K562 (cell line): Measurements from ENCODE around the gene PPP1R14C. TPM values are rescaled to one million over a fixed set of nuclear protein-coding genes. Genes with fewer than 3 reads are reported as not detected.
A peak's percentile ranks its signal among the peaks of the same experiment; 100 is the strongest.

ENCODE experiments used
- ATAC-seq: fragments of 200-7000 bp; cut with Tn5 transposase; 3 replicates; pipeline ENCODE4 v1.9.1; 2020; ENCODE audit warnings: moderate library complexity
- BruUV-seq: library from RNA; stranded (reverse); fragments of 400-500 nt; replicated peaks from 2 replicates; lab custom pipeline; 2021; lab: Mats Ljungman, UMichigan
- CTCF ChIA-PET: fragments of 300-600 bp; formaldehyde crosslinking; extraction: SDS; loops from one replicate; lab custom pipeline; 2021; ENCODE audit warnings: low intra/inter-chr PET ratio; lab: Yijun Ruan, JAX
- POLR2A ChIA-PET: fragments of 300-600, 350-650 bp; sonication (Branson Sonifier 250); formaldehyde crosslinking; extraction: SDS; loops from one replicate; lab custom pipeline; 2021; ENCODE audit warnings: antibody characterized with exemption, inconsistent platforms; lab: Yijun Ruan, JAX
- DNase-seq, 4 experiments: peaks; one replicate each; pipeline versions ENCODE4 v3.0.0 to v3.0.0-alpha.2; 2011 to 2018; ENCODE audit warnings: low spot score in 3 of 4, mixed read lengths in 3 of 4; ENCODE audit errors: extremely low read depth in 1 of 4
- FAIRE-seq: peaks from 2 replicates; lab custom pipeline; 2011; peaks lifted over from hg19 to GRCh38; lab: Jason Lieb, UNC
- H2AFZ ChIP-seq: 2 replicates; pipeline ENCODE4 v1.6.0; 2011; ENCODE audit warnings: low read depth, low read length, control low read depth, inconsistent platforms
- H3K27ac ChIP-seq: fragments of 200-600 bp; 3 replicates; pipeline ENCODE4 v1.8.0; 2011; ENCODE audit warnings: low read depth, mild to moderate bottlenecking, control low read depth, inconsistent platforms, low read length, moderate library complexity, mixed read lengths; ENCODE audit errors: extremely low read depth
- H3K27me3 ChIP-seq, 2 experiments: fragments of 300-600 bp in 1 of 2; 2 replicates in 1 of 2; 3 replicates in 1 of 2; pipeline versions ENCODE4 v1.6.0 to v1.8.0; 2011; ENCODE audit warnings: inconsistent platforms in 2 of 2, low read length in 2 of 2, mild to moderate bottlenecking in 1 of 2, mixed read lengths in 1 of 2, moderate library complexity in 1 of 2; ENCODE audit not compliant: control insufficient read depth in 2 of 2, insufficient read depth in 2 of 2
- H3K36me3 ChIP-seq: fragments of 300-600 bp; 3 replicates; pipeline ENCODE4 v1.8.0; 2011; ENCODE audit warnings: mild to moderate bottlenecking, low read length, inconsistent platforms; ENCODE audit not compliant: control insufficient read depth, insufficient read depth
- H3K4me1 ChIP-seq, 2 experiments: fragments of 200-600 bp in 1 of 2; replicated peaks in 1 of 2; 2 replicates in 1 of 2; 3 replicates in 1 of 2; pipeline versions ENCODE4 v1.5.1 to v1.8.0; 2011; ENCODE audit warnings: inconsistent platforms in 2 of 2, low read length in 2 of 2, mild to moderate bottlenecking in 1 of 2, mixed read lengths in 1 of 2, moderate library complexity in 1 of 2; ENCODE audit not compliant: control insufficient read depth in 2 of 2, insufficient read depth in 2 of 2
- H3K4me2 ChIP-seq: 2 replicates; pipeline ENCODE4 v1.6.1; 2011; ENCODE audit warnings: low read length, control low read depth, inconsistent platforms, mixed read lengths; ENCODE audit not compliant: insufficient read depth
- H3K4me3 ChIP-seq: fragments of 200-600 bp; sonication (generic), shearing (Covaris generic); 2 replicates; pipeline ENCODE4 v1.5.1; 2016; ENCODE audit warnings: control low read depth, inconsistent platforms
- H3K79me2 ChIP-seq: fragments of 200-600 bp; 3 replicates; pipeline ENCODE4 v1.8.0; 2011; ENCODE audit warnings: low read length, inconsistent platforms; ENCODE audit not compliant: control insufficient read depth, insufficient read depth
- H3K9ac ChIP-seq, 2 experiments: 2 replicates each; pipeline versions ENCODE4 v1.6.0 to v1.6.1; 2011; ENCODE audit warnings: low read depth in 2 of 2, low read length in 2 of 2, control low read depth in 1 of 2, inconsistent platforms in 1 of 2, mild to moderate bottlenecking in 1 of 2, mixed read lengths in 1 of 2; ENCODE audit not compliant: insufficient read depth in 1 of 2
- H3K9me1 ChIP-seq: one replicate; pipeline ENCODE4 v1.6.0; 2011; ENCODE audit warnings: inconsistent platforms, mild to moderate bottlenecking, low read length, moderate library complexity; ENCODE audit not compliant: control insufficient read depth, insufficient read depth
- H3K9me3 ChIP-seq: replicated peaks from 2 replicates; pipeline ENCODE4 v1.5.1; 2011; ENCODE audit warnings: low read depth, low read length, inconsistent platforms; ENCODE audit not compliant: control insufficient read depth, insufficient read depth
- H4K20me1 ChIP-seq: replicated peaks from 2 replicates; pipeline ENCODE4 v1.6.1; 2011; ENCODE audit warnings: low read length, inconsistent platforms, mixed read lengths; ENCODE audit not compliant: control insufficient read depth, insufficient read depth
- ZC3H4 ChIP-seq: sonication (generic); formaldehyde crosslinking; IDR thresholded peaks from 2 replicates; pipeline ENCODE4 v1.9.0; 2021; ENCODE audit warnings: missing genetic modification reagents, borderline replicate concordance
- ZNF445 ChIP-seq: fragments of 250-450 bp; sonication (Bioruptor Pico); IDR thresholded peaks from 2 replicates; pipeline ENCODE4 v1.4.0; 2020; ENCODE audit warnings: low read depth, mild to moderate bottlenecking, moderate library complexity
- WGBS: fragments of 100-300 bp; shearing (Covaris generic); methylation state at CpG from one replicate; pipeline ENCODE4 v1.1.6; 2016; ENCODE audit warnings: low coverage, mixed read lengths; ENCODE audit not compliant: insufficient coverage; ENCODE audit errors: missing lambda C conversion rate; 5-methylcytosine and 5-hydroxymethylcytosine counted together
- in situ Hi-C: fragments of 300-500 bp; cut with MboI; formaldehyde crosslinking; loops from 4 replicates; pipeline ENCODE4 v1.15.0; 2018; ENCODE audit warnings: inconsistent platforms, mixed read lengths
- intact Hi-C: fragments of 100-400 bp; cut with micrococcal nuclease; formaldehyde crosslinking; loops from 2 replicates; pipeline ENCODE4 v1.14.2; 2022
- polyA plus RNA-seq, 8 experiments: library from polyadenylated mRNA; depleted of rRNA in 4 of 8; stranded (reverse) in 5 of 8; unstranded in 3 of 8; fragments of >200 nt; fragmentation: Nextera tagmentation in 2 of 8; fragmentation: Illumina TruSeq in 1 of 8; extraction: Ambion mirVana in 2 of 8; extraction: Trizol in 1 of 8; gene quantifications; 2 replicates each; pipeline versions ENCODE4 v1.2.1 to v1.2.3, GENCODE V29; 2011 to 2014; ENCODE audit warnings: inconsistent platforms in 1 of 8, missing spikeins in 1 of 8
- total RNA-seq, 7 experiments: library from RNA; depleted of rRNA in 6 of 7; stranded (reverse); fragments of >200 nt in 6 of 7; fragmentation: Illumina TruSeq in 2 of 7; extraction: Trizol in 2 of 7; gene quantifications; 2 replicates each; pipeline versions ENCODE4 v1.2.1 to v1.2.3, GENCODE V29; 2011 to 2021; ENCODE audit warnings: low replicate concordance in 1 of 7
- TF ChIP-seq, protein P1 (sequence below): fragments of 450-650 bp; IDR thresholded peaks from 2 replicates; pipeline ENCODE4 v1.6.1; 2016; ENCODE audit warnings: antibody characterized with exemption
- TF ChIP-seq, protein P2 (sequence below): sonication (generic); formaldehyde crosslinking; IDR thresholded peaks from 2 replicates; pipeline ENCODE4 v1.8.1; 2023; ENCODE audit warnings: mild to moderate bottlenecking, missing genetic modification reagents

The PPP1R14C gene
- total and polyA plus RNA-seq, 9 of the 15 experiments (the other 6 are each of a cell fraction or from before 2014, with no cell fraction given): 4.5 to 16.6 (median 11.9) TPM

DNA sequence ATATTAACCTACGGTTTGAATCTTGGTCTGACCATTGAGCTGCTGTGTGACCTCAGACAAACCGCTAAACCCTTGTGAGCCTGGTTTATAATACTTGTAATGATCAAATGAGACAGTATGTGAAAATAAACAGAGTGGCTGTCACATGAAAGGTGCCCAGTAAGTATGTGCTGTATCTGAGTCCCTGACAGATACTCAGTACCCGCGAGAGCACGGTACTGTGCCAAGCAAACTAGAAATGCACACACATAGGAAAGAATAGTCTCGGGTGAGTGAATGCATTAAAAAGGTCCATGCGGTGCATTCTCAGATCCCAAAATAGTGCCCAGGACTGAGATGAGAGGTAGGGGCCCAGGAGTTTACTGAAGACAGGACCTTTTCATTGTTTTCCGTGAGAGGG, 93.3 kb downstream of the PPP1R14C start:
- no peak for FAIRE-seq
- no peak overlapping the region for H3K4me2 ChIP-seq
- no TSS peak for BruUV-seq
- no peaks in the 10 kb centered on the region for H4K20me1 ChIP-seq
- ATAC-seq: no peak
- H3K4me1 ChIP-seq: no peaks in the 10 kb centered on the region; a peak in 1 of 5 replicates
- 0 out of 2 replicates have a peak, but pooled peaks cover 2% of the 10 kb centered on the region for H3K9me3 ChIP-seq
- POLR2A ChIA-PET: interaction anchor here (0.6 kb wide), 1 partner anchor 486 kb away, joined by 3 read pairs; no protein-coding TSS in a partner anchor
- H3K9ac ChIP-seq: no peak overlapping the region
- no peaks in the 10 kb centered on the region for H3K27me3 ChIP-seq
- H2AFZ ChIP-seq: no peak overlapping the region
- H3K36me3 ChIP-seq: no peaks in the 10 kb centered on the region
- TF ChIP-seq, protein P1, sequence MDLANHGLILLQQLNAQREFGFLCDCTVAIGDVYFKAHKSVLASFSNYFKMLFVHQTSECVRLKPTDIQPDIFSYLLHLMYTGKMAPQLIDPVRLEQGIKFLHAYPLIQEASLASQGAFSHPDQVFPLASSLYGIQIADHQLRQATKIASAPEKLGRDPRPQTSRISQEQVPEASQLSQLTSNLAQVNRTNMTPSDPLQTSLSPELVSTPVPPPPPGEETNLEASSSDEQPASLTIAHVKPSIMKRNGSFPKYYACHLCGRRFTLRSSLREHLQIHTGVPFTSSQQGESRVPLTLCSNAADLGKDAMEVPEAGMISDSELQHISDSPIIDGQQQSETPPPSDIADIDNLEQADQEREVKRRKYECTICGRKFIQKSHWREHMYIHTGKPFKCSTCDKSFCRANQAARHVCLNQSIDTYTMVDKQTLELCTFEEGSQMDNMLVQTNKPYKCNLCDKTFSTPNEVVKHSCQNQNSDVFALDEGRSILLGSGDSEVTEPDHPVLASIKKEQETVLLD: no peak
- TF ChIP-seq, protein P2, sequence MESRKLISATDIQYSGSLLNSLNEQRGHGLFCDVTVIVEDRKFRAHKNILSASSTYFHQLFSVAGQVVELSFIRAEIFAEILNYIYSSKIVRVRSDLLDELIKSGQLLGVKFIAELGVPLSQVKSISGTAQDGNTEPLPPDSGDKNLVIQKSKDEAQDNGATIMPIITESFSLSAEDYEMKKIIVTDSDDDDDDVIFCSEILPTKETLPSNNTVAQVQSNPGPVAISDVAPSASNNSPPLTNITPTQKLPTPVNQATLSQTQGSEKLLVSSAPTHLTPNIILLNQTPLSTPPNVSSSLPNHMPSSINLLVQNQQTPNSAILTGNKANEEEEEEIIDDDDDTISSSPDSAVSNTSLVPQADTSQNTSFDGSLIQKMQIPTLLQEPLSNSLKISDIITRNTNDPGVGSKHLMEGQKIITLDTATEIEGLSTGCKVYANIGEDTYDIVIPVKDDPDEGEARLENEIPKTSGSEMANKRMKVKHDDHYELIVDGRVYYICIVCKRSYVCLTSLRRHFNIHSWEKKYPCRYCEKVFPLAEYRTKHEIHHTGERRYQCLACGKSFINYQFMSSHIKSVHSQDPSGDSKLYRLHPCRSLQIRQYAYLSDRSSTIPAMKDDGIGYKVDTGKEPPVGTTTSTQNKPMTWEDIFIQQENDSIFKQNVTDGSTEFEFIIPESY (CRISPR knock-in tag): 0 out of 2 replicates have a peak, but pooled peaks have one; percentile 32
- TF ChIP-seq ZC3H4 (CRISPR knock-in tag): no peak
- no peak for TF ChIP-seq ZNF445 (CRISPR knock-in tag)
- TF ChIP-seq, all 486 proteins: peak for 1
- Histone ChIP-seq H3K27ac (no peak overlapping the region), H3K4me3 (no peak overlapping the region), H3K9me1 (no peaks in the 10 kb centered on the region), H3K79me2 (no peaks in the 10 kb centered on the region)
- no peak for DNase-seq
- whole genome bisulfite sequencing: 81% methylated on average over 8 of the region's 8 CpGs
- intact Hi-C loops (no loop called here), in situ Hi-C loops (no loop called here)
- CTCF ChIA-PET: no interaction called here
